Muscle of arm (tissue), 14 donors: ENCODE measurements around the gene NT5DC1. TPM values are rescaled to one million over a fixed set of nuclear protein-coding genes. Genes with fewer than 3 reads are reported as not detected.

Experiments
- DNase-seq: peaks from one replicate; pipeline ENCODE4 v3.0.0-alpha.2; 2013
- long read RNA-seq, 11 donors: transcript quantifications; one replicate each; lab custom pipeline, GENCODE V29; 2026
- polyA plus RNA-seq, 12 donors: library from polyadenylated mRNA; unstranded; fragments of 120-200 nt; gene quantifications; one replicate each; pipeline ENCODE4 v1.2.1, GENCODE V29; 2013; ENCODE audit not compliant: insufficient read length in 12 of 12

The NT5DC1 gene
- 10 to 100 TPM in 11 of 12 donors, not detected in 1; 16.8 to 26.0 (median 22.2) TPM for polyA plus RNA-seq
- long read RNA-seq, donor 1, full-length matches to known transcripts: 7 of 7 reads
- long read RNA-seq, donor 1, partial matches to known transcripts: 0 of 7 reads
- long read RNA-seq, donor 1, other reads (novel, unspliced or antisense): 0 of 7 reads
- long read RNA-seq, donor 2, full-length matches to known transcripts: 9 of 9 reads
- long read RNA-seq, donor 2, partial matches to known transcripts: 0 of 9 reads
- long read RNA-seq, donor 2, other reads (novel, unspliced or antisense): 0 of 9 reads
- long read RNA-seq, donor 3, full-length matches to known transcripts: 3 of 3 reads
- long read RNA-seq, donor 3, partial matches to known transcripts: 0 of 3 reads
- long read RNA-seq, donor 3, other reads (novel, unspliced or antisense): 0 of 3 reads
- long read RNA-seq, donor 4, full-length matches to known transcripts: 3 of 3 reads
- long read RNA-seq, donor 4, partial matches to known transcripts: 0 of 3 reads
- long read RNA-seq, donor 4, other reads (novel, unspliced or antisense): 0 of 3 reads
- long read RNA-seq, donor 5, full-length matches to known transcripts: 3 of 3 reads
- long read RNA-seq, donor 5, partial matches to known transcripts: 0 of 3 reads
- long read RNA-seq, donor 5, other reads (novel, unspliced or antisense): 0 of 3 reads
- long read RNA-seq, donor 6, full-length matches to known transcripts: 8 of 8 reads
- long read RNA-seq, donor 6, partial matches to known transcripts: 0 of 8 reads
- long read RNA-seq, donor 6, other reads (novel, unspliced or antisense): 0 of 8 reads
- long read RNA-seq, donor 7, full-length matches to known transcripts: 2 of 2 reads
- long read RNA-seq, donor 7, partial matches to known transcripts: 0 of 2 reads
- long read RNA-seq, donor 7, other reads (novel, unspliced or antisense): 0 of 2 reads
- long read RNA-seq, donor 8, full-length matches to known transcripts: 4 of 4 reads
- long read RNA-seq, donor 8, partial matches to known transcripts: 0 of 4 reads
- long read RNA-seq, donor 8, other reads (novel, unspliced or antisense): 0 of 4 reads
- long read RNA-seq, donor 9, full-length matches to known transcripts: 1 of 1 reads
- long read RNA-seq, donor 9, partial matches to known transcripts: 0 of 1 reads
- long read RNA-seq, donor 9, other reads (novel, unspliced or antisense): 0 of 1 reads
- long read RNA-seq, donor 10, full-length matches to known transcripts: 3 of 3 reads
- long read RNA-seq, donor 10, partial matches to known transcripts: 0 of 3 reads
- long read RNA-seq, donor 10, other reads (novel, unspliced or antisense): 0 of 3 reads
- long read RNA-seq, donor 11, full-length matches to known transcripts: 5 of 5 reads
- long read RNA-seq, donor 11, partial matches to known transcripts: 0 of 5 reads
- long read RNA-seq, donor 11, other reads (novel, unspliced or antisense): 0 of 5 reads

DNA sequence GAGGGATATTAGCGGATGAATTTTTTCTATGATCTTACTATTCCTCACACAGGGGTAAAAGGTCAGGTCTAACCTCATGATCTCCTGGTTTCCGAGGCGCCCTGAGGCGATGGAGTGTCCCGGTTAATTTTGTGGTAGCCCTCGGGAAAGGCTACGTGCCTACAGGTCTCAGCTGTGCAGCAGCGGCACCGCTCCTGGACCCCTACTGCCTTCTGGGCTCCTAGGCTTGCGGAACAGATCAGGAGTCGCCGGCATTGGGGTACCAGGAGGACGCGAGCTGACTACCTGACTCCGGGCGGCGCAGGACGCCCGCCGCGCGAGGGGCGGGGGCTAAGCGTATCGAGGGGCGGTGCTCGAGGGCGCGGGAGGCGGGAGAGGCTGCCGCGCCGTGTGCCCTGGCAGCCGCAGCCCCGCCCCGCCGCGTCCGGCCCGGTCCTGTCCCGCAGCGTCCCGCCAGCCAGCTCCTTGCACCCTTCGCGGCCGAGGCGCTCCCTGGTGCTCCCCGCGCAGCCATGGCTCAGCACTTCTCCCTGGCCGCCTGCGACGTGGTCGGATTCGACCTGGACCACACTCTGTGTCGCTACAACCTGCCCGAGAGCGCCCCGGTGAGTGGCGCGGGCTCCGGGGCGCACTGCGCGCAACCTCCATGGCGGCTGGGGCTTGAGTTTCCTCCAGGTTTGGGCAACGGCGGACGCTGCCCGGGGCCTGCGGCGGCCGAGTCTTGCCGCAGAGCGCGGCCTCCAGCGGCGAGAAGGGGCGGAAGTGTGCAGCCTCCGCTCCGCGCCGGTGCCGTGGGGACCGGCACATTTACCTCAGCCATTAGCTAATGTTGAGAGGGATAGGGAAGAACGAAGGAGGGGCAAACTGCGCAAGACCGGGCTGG, at the start of gene NT5DC1:
NT5DC1 (plus strand) TSS at position 435 of the 883 bp plus-strand sequence; CDS start at position 513, 78 bp downstream.
- DNase-seq: peak; percentile 85

- DNase-seq: no peak
Observed at GRCh38 chr6:116051244-116051643, 49.4 kb upstream of the NT5DC1 start.

GRCh38 chr6:116055513-116055912, 45.1 kb upstream of the NT5DC1 start:
- no peak for DNase-seq

DNA sequence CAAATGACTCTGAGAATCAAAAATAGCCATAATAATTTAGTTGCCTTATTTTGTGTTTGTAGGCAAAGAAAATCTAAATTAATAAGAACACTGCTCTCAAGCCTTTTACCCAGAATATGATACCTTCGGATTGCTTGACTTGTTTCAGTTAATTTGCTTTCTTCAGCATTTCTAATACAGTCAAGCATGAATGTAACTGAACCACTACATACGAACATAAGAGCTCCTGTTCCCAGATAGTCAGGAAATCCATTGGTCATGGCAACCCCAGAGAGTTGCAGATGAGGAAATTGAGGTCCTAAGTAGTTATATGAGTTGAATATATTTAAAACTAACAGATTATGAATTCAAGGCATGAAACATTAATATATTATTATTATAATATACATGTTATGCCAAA, 42.9 kb upstream of the NT5DC1 start:
- no peak for DNase-seq

DNA sequence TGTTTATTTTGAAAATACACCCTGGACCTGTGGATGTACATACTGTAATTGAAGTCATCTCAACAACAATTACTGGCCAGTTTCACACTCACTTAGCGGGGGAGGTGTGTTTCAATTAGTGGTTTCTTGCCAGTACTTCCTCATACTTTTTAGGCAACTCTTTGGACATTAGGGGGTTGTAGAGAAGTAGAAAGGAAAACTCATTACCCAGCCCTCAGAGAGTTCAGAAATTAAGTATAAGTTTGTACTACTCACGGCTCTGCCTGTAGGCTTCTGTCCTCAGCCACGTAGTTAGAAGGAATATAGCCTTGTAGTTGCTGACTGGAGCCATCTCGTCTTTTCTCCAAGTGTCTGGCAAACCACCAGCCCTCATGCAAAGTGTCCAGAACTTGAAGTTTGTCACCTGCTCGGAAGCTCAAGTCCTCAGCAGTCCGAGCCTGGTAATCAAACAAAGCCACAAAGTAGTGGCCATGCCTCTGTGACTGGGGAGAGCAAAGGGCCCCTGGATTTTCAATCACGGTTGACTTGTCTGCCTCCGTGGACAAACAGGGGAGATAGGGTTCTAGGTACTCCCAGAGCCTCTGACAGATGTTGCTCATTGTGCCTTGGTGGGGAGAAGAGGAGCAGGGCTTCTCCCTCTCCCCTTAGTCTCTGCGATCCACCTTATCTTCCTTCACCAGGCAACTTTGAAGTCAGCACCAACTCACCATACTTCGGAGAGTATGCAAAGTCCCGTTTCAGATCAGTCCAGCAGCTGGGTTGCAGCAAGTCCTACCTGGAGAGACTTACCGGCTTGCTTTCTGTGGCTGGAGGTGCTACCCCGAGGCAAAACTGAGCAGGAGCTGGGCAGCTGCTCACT, 40.7 kb upstream of the NT5DC1 start:
- DNase-seq: no peak

DNA sequence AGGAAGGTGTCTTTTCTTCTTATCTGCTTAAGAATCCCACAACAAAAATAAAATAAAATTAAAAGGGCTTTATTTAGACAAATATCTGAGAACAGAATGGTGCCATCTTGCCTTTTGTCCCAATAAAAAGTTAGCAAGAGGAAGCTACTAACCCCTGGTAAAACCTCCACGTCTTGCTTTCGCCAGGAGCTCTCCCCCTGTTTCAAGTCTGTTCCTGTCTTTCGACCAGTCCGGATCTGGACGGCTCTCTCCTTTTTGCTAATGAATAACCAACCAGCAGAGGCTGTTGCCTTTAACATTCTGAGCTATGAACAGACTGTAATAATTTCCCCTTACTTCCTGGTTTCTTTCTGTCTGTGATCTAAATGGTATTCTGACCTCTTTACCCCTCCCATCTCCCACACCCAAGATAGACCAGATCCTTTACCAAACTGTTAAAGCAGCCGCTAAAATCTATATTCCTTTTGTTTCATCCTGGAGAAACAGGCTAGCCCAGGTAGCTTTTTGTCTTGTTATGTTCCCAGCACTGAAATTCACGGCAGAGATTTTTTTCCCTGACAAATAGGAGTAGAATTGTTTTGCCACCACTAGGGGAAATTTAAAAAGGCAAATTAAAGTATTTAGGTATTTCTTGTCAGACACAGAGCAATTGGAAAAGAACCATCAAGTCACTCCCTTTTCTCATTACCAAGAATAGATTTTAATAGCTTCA, 39.9 kb upstream of the NT5DC1 start, which contains the start of gene FRK:
FRK (minus strand) TSS at position 320 of the 712 bp plus-strand sequence. CDS start 580 bp downstream, outside the sequence.
- DNase-seq: no peak

GRCh38 chr6:116062496-116062895, 38.2 kb upstream of the NT5DC1 start:
- DNase-seq: no peak

GRCh38 chr6:116064666-116065065, 36.0 kb upstream of the NT5DC1 start:
- no peak for DNase-seq

DNA sequence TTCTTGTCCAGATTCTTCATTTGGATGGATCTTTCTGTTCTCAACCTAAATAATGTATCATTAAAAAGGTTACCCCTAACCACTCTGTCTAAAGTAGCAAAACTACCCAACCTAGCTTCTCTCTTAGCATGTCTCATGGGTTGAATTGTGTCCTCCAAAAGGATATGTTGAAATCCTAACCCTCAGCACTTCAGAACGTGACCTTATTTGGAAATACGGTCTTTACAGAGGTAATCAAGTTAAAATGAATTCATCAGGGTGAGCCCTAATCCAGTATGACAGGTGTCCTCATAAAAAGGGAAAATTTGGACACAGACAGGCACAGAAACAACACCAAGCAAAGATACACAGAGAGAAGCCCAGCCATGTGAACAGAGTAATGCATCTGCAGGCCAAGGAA, 33.9 kb upstream of the NT5DC1 start:
- no peak for DNase-seq

GRCh38 chr6:116070101-116070500, 30.6 kb upstream of the NT5DC1 start:
- DNase-seq: no peak

GRCh38 chr6:116070616-116071389, 29.9 kb upstream of the NT5DC1 start:
- no peak for DNase-seq

DNA sequence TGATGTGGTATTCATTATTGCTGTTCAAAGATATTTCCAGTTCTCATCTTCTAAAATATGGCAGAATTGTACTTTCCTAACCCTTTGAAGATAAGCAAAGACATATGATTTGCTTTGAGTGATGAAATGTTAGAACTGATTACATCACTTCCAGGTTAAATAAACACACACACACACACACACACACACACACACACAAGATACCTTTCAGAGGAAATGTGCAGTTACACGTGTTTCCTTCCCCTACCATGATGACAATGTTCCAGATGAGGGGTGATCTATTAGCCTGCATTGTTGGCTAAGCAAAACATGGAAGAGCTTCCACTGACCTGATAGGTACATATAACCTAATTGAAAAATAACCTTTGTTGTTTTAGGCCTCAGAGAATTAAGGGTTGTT, 28.3 kb upstream of the NT5DC1 start:
- no peak for DNase-seq

DNA sequence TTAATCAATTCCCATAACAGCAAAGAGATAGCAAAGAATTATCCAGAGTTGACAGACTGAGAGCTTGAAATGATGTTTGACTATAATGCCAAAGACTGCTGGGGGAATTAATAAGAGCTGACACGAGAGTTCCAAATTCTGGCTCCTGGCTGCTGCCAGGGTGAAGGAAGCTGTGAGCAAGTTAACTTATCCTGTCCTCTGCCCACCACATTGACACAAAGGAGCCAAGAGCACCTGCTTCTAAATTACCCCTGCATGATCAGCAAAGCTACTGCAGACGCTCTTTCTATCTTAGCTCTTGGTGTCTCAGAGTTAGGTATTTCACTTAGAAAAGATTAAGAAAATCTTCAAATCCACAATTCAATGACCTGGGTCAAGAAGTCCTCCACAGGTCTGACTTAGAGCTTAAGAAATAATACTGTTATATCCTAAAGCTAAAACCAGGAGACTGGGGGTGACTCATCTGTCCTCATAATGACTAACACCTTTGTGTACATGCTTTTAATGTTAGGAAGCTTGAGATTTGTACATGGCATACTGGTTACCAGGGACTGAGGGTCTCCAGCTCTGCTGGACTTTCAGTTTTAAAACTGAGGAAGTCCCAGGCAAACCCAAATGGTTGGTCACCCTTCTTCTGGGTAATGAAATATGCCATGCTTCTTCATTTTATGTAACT, 26.8 kb upstream of the NT5DC1 start:
- DNase-seq: no peak

DNA sequence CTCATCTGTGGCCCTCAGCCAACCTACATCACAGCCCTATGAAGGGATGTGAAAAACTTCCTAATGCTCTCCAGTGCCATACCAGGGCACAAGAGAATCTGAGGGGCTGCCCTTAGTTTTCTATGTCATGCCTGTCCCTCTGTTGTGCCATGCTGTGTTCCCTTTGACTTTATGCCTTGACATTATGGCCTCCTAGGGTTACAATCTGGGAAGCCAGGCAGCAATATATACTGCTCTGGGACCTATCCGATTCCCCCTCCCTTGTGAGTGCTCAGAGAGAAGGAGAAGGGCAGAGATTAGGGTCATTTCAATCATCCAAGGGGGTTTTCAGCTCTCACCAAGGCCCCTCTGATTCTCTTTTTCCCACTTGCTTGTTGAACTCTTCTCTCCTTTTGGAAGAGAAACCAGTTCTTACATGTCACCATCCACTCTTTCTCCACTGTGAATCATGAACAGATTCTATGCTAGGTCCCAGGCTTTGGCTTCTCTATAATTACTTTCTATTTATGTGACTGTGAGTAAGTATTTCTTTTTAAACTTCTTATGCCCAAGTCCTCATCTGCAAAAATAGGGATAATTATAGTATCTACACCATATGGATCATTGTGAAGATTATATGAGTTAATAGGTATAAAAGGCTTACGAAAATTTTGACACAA, 25.8 kb upstream of the NT5DC1 start:
- DNase-seq: no peak

GRCh38 chr6:116078522-116078921, 22.1 kb upstream of the NT5DC1 start:
- no peak for DNase-seq

DNA sequence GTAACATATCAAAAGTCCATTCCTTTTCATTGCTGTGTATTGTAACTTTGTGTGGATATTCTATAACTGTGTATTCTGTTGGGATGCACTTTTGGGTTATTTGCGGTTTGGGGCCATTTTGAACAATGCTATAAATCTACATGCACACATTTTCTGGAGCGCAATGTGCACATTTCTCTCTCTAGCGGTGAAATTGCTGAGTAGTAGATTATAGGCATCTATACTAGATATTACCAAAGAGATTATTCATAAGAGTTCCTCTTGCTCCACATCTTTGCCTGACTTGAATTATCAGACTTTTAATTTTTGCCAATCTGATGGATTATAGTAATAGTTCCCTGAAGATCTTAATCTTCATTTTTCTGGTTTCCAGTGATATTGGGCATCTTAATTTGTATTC, 21.7 kb upstream of the NT5DC1 start:
- DNase-seq: no peak

DNA sequence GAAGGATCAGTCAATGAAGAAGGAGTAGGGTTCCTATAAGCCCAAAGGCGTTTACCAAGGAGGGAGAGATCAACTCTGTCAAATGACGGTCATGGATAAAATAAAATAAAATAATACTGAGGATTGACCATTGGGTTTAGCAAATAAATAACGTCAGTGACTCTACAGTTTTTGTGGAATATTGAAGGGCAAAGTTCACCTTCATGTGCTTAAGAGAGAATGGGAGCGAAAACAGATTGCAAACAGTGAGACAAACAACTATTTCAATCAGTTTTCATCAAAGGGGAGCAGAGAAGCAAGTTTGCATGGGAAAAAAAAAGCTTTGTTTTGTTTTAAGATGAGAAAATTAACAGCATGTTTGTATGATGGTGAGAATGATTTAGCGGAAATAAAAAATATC, 17.6 kb upstream of the NT5DC1 start:
- DNase-seq: no peak
